Keratinocyte (primary cell): ENCODE data around the gene ADD2. TPM values are rescaled to one million over a fixed set of nuclear protein-coding genes. Genes with fewer than 3 reads are reported as not detected.

Source experiments
- DNase-seq: peaks from one replicate; pipeline ENCODE4 v3.0.0-alpha.2; 2011; ENCODE audit warnings: low read depth, missing footprints, low spot score
- FAIRE-seq: peaks from 2 replicates; lab custom pipeline; 2011; peaks lifted over from hg19 to GRCh38; lab: Jason Lieb, UNC
- H2AFZ ChIP-seq: 2 replicates; pipeline ENCODE4 v1.6.0; 2012; ENCODE audit warnings: low read length, control low read depth, inconsistent platforms; ENCODE audit not compliant: control insufficient read depth
- H3K27ac ChIP-seq: 2 replicates; pipeline ENCODE4 v1.5.1; 2011; ENCODE audit warnings: low read length; ENCODE audit not compliant: control insufficient read depth, insufficient read depth
- H3K27me3 ChIP-seq: 3 replicates; pipeline ENCODE4 v1.6.0; 2011; ENCODE audit warnings: low read length; ENCODE audit not compliant: control insufficient read depth, insufficient read depth; ENCODE audit errors: extremely low read depth
- H3K36me3 ChIP-seq, 2 experiments: 2 replicates in 1 of 2; 3 replicates in 1 of 2; pipeline ENCODE4 v1.5.1; 2011; ENCODE audit warnings: low read length in 2 of 2, mild to moderate bottlenecking in 1 of 2; ENCODE audit not compliant: control insufficient read depth in 2 of 2, insufficient read depth in 2 of 2; ENCODE audit errors: extremely low read depth in 1 of 2
- H3K4me1 ChIP-seq: 3 replicates; pipeline ENCODE4 v1.5.1; 2011; ENCODE audit warnings: low read length; ENCODE audit not compliant: control insufficient read depth, insufficient read depth; ENCODE audit errors: extremely low read depth
- H3K4me2 ChIP-seq: 3 replicates; pipeline ENCODE4 v1.6.0; 2011; ENCODE audit warnings: low read depth, low read length; ENCODE audit not compliant: control insufficient read depth, insufficient read depth; ENCODE audit errors: extremely low read depth
- H3K4me3 ChIP-seq, 3 experiments: fragments of 200-600 bp in 1 of 3; sonication (generic) in 1 of 3; 2 replicates in 2 of 3; 3 replicates in 1 of 3; pipeline ENCODE4 v1.5.1; 2011 to 2016; ENCODE audit warnings: low read length in 3 of 3, mild to moderate bottlenecking in 3 of 3, control low read depth in 2 of 3, inconsistent platforms in 1 of 3, low read depth in 1 of 3, mixed read lengths in 1 of 3, mixed run types in 1 of 3, moderate library complexity in 1 of 3; ENCODE audit not compliant: control insufficient read depth in 2 of 3, insufficient read depth in 2 of 3; ENCODE audit errors: extremely low read depth in 1 of 3
- H3K79me2 ChIP-seq: 2 replicates; pipeline ENCODE4 v1.6.0; 2012; ENCODE audit warnings: low read length; ENCODE audit not compliant: control insufficient read depth, insufficient read depth
- H3K9ac ChIP-seq: 3 replicates; pipeline ENCODE4 v1.6.0; 2011; ENCODE audit warnings: low read length; ENCODE audit not compliant: control insufficient read depth, insufficient read depth; ENCODE audit errors: extremely low read depth
- H3K9me1 ChIP-seq: 3 replicates; pipeline ENCODE4 v1.6.0; 2011; ENCODE audit warnings: low read length; ENCODE audit not compliant: control insufficient read depth, insufficient read depth; ENCODE audit errors: extremely low read depth
- H3K9me3 ChIP-seq: 2 replicates; pipeline ENCODE4 v1.5.1; 2012; ENCODE audit warnings: low read depth, low read length; ENCODE audit not compliant: control insufficient read depth
- H4K20me1 ChIP-seq: 3 replicates; pipeline ENCODE4 v1.6.0; 2011; ENCODE audit warnings: low read length; ENCODE audit not compliant: control insufficient read depth, insufficient read depth; ENCODE audit errors: extremely low read depth
- EZH2 ChIP-seq: IDR thresholded peaks from one replicate; pipeline ENCODE4 v1.6.1; 2012; ENCODE audit warnings: inconsistent platforms, mild to moderate bottlenecking, low read length, moderate library complexity
- dilution Hi-C: fragments of 300-500 bp; cut with MboI; formaldehyde crosslinking; loops from one replicate; pipeline ENCODE4 v1.7.0; 2020; ENCODE audit warnings: low sequenced_read_pairs; ENCODE audit not compliant: extremely low pct_ligation_motif_present
- polyA plus RNA-seq, 5 experiments: library from polyadenylated mRNA; depleted of rRNA in 3 of 5; stranded (reverse) in 3 of 5; stranded (forward) in 1 of 5; unstranded in 1 of 5; fragments of >200 nt; gene quantifications; 1 replicate in 1 of 5; 2 replicates in 3 of 5; 3 replicates in 1 of 5; pipeline versions ENCODE4 v1.2.1 to v1.2.3, GENCODE V29; 2011 to 2012; ENCODE audit warnings: missing spikeins in 2 of 5, low read depth in 1 of 5, low replicate concordance in 1 of 5
- TF ChIP-seq, protein P1 (sequence below), 3 experiments: IDR thresholded peaks in 1 of 3; conservative IDR thresholded peaks in 1 of 3; optimal IDR thresholded peaks in 1 of 3; 2 replicates in 2 of 3; 3 replicates in 1 of 3; pipeline versions ENCODE3 to v1.5.1; 2011; ENCODE audit warnings: low read length in 3 of 3, mild to moderate bottlenecking in 3 of 3, moderate library complexity in 2 of 3, control low read depth in 1 of 3, inconsistent platforms in 1 of 3; ENCODE audit not compliant: insufficient read depth in 2 of 3; ENCODE audit errors: extremely low read depth in 1 of 3

ADD2 gene
- polyA plus RNA-seq, 1 donor (not counting 4 experiments of a cell fraction or from before 2014, with no cell fraction given), result 0.05 TPM

DNA sequence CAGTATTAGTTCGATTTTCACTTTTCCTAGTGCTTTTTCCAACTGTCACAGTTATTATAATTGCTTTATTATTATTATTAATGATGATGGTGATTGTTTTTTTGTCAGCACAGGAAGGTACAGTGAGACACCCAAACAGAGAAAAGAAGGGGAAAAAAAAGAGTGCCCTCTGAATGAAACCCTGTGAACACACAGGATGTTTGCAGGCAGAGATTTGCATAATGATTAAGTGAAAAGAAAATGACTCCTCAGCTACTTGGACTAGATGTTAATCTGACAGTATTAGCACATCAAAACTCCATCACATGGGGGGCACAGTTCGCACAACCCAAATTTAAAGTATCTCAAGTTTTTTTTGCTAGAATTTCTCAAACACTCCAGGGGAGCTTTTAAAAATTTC, 32.9 kb downstream of the ADD2 start:
- no peaks in the 10 kb centered on the region for H4K20me1 ChIP-seq
- no peaks in the 10 kb centered on the region for H3K9me3 ChIP-seq
- no peak overlapping the region for H3K27ac ChIP-seq
- H3K4me2 ChIP-seq, result no peak overlapping the region
- dilution Hi-C loops, result no loop called here
- FAIRE-seq (no peak), DNase-seq (no peak)
- no peak overlapping the region for H3K9ac ChIP-seq
- peaks cover 10% of the 10 kb centered on the region for H3K4me1 ChIP-seq
- TF ChIP-seq EZH2, result no peak
- no peaks in the 10 kb centered on the region for H3K79me2 ChIP-seq
- H2AFZ ChIP-seq, result no peak overlapping the region
- no peaks in the 10 kb centered on the region for H3K36me3 ChIP-seq
- no peak overlapping the region for H3K4me3 ChIP-seq
- H3K9me1 ChIP-seq, result no peaks in the 10 kb centered on the region
- peaks cover 11% of the 10 kb centered on the region for H3K27me3 ChIP-seq

DNA sequence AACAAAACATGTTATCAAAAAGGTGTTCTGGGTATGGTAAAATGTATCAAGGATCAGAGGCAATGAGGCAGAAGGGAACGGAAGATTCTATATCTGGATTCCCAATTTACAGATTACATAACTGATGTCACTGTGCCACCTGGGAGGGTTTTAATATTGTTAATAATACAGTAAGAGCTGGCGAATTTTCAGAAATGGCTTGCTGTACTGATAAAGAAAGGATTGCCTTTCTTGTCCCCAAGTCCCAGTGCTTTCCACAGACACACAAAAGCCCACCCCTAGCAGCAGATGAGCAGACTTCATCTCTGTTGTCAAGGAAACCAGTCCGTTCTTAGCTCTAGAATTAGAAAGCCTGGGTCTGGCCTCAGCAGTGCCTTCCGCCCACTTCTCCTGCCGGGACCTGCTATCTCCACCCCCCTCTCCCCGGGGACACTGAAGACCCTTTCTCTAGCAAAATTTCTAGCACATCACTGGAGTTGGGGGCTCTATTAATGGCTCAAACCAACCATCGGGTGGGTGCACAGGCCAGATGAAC, 34.3 kb downstream of the ADD2 start:
- H4K20me1 ChIP-seq, result no peaks in the 10 kb centered on the region
- FAIRE-seq (no peak), DNase-seq (no peak)
- no peaks in the 10 kb centered on the region for H3K79me2 ChIP-seq
- no peak for TF ChIP-seq EZH2
- TF ChIP-seq, protein P1, sequence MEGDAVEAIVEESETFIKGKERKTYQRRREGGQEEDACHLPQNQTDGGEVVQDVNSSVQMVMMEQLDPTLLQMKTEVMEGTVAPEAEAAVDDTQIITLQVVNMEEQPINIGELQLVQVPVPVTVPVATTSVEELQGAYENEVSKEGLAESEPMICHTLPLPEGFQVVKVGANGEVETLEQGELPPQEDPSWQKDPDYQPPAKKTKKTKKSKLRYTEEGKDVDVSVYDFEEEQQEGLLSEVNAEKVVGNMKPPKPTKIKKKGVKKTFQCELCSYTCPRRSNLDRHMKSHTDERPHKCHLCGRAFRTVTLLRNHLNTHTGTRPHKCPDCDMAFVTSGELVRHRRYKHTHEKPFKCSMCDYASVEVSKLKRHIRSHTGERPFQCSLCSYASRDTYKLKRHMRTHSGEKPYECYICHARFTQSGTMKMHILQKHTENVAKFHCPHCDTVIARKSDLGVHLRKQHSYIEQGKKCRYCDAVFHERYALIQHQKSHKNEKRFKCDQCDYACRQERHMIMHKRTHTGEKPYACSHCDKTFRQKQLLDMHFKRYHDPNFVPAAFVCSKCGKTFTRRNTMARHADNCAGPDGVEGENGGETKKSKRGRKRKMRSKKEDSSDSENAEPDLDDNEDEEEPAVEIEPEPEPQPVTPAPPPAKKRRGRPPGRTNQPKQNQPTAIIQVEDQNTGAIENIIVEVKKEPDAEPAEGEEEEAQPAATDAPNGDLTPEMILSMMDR (optimal IDR thresholded peaks at IDR 0.05 in 1 of 3, IDR thresholded peaks at IDR 0.05 in 1 of 3, conservative IDR thresholded peaks at IDR 0.05 in 1 of 3; ENCODE audit: extremely low read depth in 1 of 3, insufficient read depth in 2 of 3, low read length in 3 of 3), result no peak
- peaks cover 11% of the 10 kb centered on the region for H3K27me3 ChIP-seq
- no peaks in the 10 kb centered on the region for H3K9me1 ChIP-seq
- no peak overlapping the region for H2AFZ ChIP-seq
- no peak overlapping the region for H3K4me2 ChIP-seq
- H3K4me3 ChIP-seq, result no peak overlapping the region
- H3K27ac ChIP-seq, result no peak overlapping the region
- H3K4me1 ChIP-seq, result peaks cover 10% of the 10 kb centered on the region
- dilution Hi-C loops, result no loop called here
- H3K9me3 ChIP-seq, result no peaks in the 10 kb centered on the region
- no peak overlapping the region for H3K9ac ChIP-seq
- H3K36me3 ChIP-seq, result no peaks in the 10 kb centered on the region
